ENCODE data around the gene SRRM2. TPM values are rescaled to one million over a fixed set of nuclear protein-coding genes. Genes with fewer than 3 reads are reported as not detected.

SRRM2 gene
- polyA plus RNA-seq, 1 donor, result 820 TPM

DNA sequence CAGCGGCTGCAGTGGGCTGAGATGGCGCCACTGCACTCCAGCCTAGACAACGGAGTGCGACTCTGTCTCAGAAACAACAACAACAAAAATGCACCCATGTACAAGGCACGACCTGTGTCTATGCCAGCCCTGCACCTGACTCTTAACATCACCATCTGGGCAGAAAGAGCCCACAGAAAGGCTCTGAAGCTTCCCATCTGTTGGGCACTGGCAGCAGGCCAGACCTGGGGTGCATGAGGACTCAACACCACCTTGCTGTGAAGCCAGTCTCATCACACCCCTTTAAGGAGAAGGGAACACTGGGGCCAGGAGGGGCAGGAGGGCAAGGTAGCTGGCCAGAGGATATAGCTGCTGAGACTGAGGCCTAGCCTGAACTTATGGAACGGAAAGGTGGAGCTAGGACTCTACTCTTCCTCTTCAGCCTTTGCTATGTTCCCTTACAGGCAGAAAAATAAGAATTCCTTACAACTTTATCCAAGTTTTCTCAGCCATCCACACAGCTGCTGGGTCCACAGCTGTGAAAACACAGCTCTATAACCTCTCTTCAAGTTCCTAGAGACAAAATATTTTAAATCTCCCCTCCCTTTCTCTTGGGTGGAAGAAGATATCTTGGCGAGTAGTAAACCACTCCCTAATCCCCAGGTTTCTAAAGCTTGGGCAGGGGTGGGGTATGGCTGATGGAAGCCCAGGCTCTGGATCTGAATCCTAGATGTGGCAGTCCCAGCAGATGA, 21.9 kb downstream of the SRRM2 start:
- DNase-seq, result no peak

DNA sequence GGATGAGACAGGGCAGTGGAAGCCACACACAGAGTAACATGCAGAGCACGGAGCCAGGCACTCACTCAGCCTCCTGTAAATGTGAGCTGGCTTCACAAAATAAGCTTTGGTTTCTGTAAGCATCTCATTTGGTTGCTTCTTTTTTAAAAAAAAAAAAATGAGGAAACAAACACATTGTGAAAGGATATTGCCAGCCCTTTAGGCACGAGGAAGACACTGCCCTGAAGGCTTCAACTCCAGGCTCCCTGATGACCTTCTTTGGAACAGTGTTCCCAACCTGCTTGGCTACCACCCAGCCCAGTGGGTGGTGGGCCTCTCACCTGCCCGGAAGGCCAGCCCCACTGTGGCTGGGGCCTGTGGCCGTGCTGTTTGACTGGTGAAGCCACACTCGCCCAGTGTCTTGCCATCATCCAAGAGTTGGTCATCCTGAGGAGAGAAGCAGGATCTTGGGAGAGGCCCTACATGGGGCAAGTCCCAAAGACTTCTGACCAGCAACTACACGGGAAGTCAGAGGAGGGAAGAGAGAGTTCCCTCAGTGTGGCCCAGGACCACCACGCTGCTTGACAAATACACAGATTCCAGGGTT, 22.8 kb downstream of the SRRM2 start:
- DNase-seq, result no peak

DNA sequence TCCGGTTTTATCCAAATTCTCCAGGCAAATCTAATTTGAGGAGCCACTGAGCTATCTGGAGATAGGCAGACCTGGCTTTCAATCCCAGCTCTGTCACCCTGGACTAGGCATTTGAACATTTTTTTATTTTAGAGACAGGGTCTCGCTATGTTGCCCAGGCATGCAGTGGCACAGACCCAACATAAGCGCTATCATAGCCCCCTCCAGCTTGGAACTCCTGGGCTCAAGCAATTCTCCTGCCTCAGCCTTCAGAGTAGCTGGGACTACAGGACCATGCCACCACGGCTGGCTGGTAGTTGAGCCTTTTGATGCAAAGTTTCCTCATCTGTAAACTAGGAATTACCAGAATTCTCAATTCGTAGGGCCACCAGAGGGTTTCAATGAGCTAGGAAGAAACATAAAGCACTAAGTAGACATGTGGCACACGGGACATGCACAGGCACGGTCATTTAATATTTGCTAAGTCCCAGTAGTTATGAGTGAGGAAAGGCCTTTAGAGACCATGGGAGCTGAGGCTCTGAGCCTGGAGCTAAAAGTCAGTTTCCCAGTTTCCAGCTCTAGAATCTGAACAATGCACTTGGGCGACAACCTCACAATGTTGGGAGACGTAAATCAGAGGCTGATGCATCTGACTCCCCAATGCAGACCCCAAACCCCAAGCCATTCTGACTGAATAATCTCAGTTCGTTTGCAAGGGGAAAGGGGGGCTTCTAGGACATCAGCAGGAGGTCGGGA, 23.5 kb downstream of the SRRM2 start:
- DNase-seq, result no peak

DNA sequence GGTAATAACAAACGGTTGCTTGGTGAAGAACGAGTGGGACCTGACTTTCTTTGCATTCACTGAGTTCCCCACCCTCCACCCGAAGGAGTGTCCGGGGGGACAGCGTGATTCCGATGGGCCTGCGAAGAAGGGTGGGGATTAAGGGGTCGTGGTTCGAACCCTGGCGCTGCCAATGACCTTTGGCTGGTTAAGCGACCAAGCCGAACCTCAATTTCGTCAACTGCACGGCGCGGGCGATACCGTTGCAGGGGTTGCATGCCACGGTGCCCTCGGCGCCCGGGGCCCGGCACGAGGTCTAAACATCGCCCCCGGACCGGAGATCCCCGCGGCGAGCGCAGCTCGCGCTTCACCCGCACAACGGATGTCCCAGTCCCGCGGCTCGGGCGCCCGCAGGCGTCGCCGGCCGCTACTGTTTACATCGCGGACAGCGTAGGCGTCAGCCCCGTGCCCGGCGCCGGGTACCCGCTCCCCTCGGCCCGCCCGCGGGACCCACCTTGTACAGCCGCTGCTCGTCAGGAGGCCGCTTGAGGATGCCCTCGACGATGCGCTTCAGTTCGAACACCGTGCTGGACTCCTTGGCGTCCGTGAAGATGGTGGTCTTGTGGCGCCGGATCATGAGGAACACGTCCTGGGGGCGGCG, 24.2 kb downstream of the SRRM2 start:
- no peak for DNase-seq

DNA sequence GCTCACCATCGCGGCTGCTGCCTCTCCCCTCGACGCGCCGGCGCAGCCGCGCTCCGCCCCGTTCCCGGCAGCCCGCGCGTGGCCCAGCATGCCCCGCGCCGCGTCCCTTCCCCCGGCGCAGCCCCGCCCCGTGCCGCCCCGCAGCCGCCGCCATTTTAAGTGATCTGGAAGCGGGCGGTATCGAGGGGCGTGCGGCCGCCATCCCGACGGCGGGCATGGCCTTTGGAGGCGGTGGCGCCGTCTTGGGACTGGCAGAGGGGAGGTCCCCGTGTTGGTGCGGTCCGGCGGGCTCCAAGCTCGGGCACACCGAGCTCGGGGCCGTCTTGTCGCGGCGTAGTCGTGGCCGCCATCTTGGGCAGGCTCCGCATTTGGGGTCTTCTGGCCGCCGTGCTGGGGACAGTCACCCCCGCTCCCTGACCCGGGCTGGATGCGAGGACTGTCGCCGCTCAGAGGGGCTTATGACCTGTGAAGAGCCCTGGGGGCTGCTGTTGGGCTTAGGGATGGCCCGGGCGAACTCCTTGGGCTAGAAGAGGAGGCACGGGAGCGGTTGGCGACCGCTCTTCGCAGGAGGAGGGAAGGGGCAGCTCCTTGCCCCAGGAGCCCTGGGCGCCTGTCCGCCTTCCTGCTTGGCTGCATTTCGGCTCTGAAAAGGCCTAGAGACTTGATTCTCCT, 24.9 kb downstream of the SRRM2 start, which contains the start of gene ELOB:
TSS of gene ELOB (minus strand) at position 50 of the 672 bp plus-strand sequence. CDS start at position 9, 41 bp downstream.
- DNase-seq, result peak; percentile 88

DNA sequence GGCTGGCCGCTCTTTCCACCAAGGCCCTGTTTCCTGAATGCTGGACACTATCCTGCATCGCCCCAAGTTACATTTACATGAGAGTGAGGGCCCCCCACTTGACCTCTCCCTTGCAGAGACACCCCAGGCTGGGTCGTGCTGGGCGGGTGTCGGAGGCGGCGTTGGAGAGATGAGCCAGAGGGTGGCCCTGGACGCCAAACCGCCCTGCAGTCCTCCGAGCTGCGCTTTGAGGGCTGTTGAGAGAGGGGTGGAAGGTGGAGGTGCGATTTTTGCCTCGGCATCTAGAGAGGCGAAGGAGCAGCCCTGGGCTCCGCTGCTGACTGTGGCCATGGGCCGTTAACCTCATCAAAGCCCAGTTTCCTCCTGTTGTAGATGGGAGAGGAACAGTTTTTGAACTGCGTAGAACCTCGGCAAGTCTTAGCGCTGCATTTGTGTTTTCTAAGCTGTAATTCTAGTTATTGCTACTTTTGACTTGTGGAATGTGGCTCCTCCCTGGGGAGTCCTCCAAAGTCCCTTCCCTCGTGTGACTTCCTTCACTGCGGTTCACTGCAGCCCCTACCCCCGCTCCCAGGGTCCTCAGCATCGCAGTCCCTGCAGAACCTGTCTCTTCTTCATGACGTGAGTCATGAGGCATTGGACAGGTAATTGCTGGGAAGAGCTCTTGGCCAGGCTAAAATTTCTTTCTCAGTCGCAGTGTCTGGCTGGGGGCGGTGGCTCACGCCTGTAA, 25.6 kb downstream of the SRRM2 start:
- peak; percentile 50 for DNase-seq

DNA sequence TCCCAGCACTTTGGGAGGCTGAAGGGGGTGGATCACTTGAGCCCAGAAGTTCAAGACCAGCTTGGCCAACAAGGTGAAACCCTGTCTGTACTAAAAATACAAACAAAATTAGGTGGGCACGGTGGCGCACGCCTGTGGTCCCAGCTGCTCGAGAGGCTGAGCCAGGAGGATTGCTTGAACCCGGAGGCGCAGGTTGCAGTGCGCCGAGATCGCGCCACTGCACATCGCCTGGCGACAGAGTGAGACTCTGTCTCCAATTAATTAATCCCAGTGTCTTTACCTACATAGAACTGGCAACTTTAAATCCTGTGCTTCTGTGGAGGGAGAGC, 26.2 kb downstream of the SRRM2 start:
- no peak for DNase-seq

DNA sequence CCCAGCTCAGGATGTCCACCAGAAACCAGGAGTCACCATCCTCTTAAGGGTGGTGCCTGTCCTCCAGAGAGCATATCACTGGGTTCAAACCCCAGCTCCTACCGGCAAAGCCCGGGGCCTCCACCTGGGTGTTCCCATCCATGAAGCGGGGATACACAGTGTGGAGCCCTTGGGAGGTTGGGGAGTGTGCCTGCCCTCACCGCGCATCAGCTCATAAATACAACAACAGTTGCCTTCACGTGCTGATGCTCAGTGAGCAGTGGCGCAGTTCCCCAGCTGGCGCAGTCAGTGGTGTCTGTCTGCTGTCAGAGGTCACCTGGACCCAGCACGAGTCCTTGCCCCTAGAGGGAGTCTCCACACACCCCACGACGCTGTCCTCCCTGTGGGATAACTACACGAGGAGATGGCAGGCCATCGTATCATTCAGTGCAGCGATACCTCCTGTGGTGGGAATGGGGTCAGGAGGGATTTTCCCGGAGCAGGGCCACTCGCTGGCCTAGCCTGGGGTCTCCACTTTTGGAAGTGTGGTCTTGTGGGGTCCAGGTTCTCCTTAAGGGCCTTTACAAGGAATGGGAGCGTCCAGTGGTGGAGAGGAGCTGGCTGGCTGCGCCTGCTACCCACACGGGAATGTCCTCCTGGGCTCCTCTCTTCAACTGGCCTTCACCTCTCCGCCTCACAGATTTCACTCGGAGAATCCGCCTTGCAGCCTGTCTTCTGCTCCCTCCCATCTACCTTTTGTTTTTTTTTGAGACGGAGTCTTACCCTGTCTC, 26.9 kb downstream of the SRRM2 start:
- DNase-seq, result no peak

DNA sequence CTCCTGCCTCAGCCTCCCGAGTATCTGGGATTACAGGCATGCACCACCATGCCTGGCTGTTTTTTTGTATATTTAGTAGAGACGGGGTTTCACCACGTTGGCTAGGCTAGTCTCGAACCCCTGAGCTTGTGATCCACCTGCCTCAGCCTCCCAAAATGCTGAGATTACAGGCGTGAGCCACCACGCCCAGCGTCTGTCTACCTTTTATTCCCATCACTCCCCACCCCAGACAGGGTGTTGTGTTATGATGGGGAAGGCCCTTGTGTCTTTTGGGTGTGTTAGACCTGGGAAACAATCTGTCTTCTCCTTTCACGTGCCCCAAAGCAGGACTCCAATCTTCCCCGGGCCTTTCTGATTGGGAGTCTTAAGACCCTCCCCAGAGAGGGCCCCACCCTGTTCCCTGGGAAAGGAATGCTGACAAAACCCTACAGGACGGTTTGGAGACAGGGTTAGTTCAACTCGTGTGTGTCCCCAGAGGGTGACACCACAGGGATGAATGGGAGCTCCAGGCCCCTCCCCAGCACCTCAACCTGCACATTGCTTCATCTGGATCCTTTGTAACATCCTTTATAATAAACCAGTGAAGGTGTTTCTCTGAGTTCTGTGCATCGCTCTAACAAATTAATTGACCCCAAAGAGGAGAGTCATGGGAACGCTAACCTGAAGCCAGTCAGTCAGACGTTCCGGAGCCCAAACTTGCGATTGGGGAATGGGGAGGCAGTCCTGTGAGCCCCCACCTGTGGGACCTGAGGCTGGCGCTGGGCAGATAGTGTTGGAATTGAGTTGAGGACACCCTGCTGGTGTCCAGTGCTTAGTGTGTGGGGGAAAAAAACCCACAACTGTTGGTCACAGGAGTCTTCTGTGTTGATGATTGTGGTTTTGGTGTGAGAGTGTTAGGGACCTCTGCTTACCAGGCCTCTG, 27.8 kb downstream of the SRRM2 start:
- no peak for DNase-seq

DNA sequence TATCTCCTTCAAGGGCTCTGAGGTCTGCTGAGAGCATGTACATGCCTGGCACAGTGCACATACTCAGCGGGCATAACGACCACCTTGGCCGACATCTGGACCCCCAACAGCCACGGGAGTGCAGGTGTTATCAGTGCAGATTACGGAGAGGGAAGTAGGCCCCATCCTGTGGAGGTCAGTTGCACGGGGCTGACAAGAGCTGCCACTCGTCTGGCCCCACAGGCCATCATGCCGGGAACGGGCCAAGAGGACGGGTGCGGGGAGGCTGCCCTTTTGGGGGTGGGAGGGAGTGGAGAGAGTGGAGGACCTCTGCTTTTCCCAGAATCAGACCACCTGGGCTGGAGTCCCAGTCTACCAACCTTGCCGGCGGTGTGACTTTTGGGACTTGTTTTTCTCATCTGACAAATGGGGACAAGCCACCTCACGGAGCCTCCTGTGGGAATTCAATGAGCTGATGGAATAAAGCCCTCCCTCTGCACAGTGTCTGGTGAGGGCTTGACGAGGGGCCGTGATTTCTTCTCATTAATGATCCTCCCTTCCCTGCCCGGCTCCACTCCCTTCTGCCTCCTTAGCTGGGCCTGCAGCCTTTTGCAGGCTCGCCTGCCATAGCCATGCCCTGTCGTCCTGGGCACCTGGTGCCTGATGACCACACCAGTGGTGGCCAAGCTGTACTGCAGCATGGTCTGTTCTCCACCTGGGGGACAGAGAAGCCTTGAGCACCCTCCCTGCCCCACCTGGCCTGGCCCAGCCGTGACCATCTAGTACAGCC, 30.3 kb downstream of the SRRM2 start:
- no peak for DNase-seq

DNA sequence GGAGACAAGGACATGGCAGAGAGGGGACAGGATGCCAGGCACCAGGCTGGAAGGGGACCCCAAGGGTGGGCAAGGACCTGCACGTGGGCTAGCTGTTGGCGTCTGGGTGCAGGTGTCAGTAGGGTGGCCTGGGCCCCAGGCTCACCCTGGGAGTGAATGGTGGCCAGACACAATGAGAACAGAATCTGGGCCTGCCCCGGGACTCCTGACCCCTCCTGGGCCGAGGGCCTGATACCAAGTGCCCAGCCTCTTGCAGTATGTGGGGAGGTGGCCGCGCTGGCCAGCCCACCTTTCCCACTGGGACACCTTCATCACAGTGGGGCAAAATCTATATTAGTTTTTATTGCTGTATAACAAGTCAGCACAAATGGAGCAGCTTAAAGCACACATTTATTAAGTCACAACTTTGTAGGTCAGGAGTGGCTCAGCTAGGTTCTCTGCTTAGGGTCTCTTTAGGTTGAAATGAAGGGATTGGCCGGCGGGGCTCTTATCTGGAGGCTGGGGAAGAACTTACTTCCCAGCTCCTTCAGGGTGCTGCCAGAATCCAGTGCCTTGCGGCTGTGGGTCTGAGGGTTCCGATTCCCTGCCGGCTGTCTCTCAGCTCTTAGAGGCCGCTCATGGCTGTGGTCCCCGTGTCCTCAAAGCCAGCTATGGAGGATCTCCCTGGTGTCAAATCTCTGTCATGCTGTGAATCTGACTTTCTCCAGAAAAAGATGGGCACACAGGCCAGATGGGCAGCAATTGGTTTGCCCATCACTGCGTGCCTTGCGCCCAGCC, 31.3 kb downstream of the SRRM2 start:
- no peak for DNase-seq

DNA sequence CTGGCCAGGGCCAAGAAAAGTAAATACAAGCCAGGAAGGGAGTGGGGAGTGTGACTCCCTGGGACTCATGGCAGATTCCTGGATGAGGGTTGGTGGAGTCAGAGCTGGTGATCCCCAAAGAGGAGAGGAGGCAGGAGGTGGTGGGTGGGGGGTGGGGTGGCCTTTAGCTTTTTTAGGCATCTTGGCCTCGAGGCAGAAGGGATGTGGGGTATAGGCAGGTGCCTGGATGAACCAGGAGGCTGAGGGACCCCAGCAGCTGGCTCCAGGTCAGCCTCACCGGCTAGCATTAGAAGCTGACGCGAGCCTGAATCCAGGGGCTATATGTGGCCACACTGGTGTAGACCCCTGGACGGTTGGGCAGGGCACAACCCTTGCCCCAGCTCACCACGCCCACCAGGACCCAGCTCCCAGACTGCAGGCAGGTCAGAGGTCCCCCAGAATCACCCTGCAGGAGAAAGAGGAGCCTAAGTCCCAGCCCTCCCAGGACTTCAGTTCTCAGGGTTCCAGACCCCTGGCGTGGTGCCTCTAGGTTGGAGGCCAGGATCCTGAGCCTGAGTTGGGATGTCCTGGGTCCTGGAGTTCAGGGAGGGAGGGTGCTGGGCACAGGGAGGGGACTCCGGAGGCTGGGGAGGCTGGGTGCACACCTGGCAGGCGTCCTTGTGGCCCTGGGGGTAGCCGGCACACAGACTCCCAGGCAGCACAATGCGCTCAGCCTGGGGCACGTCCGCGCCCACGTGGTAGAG, 32.1 kb downstream of the SRRM2 start:
- DNase-seq, result no peak

DNA sequence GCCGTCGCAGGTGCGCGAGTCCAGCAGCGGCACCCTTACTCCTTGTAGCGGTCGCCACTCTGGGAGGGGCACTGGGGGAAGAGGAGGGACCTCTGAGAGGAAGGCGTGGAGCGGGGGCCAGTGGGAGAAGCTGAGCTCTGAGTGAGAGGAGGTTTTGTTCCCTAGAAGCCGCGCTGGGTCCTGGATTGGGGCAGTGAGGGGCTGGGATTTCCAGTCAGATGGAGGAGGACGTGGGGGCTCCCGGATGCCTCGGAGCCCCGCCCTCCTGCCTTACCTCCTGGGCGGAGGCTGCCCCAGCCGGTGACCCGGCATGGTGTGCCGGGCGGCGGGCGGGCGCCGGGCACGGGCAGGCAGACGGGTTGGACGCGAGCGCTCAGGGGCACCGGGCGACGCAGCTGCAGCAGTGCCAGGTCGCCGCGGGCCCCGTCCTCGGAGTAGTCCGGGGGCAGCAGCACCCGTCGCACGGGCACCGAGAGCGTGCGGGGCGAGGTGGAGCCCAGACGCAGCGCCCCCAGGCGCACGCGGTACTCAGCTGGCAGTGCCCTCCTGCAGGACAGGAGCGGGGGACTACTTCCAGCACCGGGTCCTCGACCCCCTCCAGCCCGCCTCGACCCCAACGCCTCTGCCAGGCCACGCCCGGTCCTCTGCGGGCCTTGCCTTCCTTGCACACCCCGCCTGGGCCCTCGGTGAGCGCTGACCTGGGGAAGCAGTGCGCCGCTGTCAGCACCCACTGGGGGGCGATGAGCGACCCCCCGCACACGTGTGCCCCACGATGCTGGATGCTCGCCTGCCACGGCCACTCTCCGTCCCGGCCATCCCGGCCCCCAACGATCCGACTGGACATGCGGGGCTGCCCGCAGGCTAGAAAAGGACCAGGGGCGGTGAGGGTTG, 32.9 kb downstream of the SRRM2 start:
- DNase-seq, result no peak

DNA sequence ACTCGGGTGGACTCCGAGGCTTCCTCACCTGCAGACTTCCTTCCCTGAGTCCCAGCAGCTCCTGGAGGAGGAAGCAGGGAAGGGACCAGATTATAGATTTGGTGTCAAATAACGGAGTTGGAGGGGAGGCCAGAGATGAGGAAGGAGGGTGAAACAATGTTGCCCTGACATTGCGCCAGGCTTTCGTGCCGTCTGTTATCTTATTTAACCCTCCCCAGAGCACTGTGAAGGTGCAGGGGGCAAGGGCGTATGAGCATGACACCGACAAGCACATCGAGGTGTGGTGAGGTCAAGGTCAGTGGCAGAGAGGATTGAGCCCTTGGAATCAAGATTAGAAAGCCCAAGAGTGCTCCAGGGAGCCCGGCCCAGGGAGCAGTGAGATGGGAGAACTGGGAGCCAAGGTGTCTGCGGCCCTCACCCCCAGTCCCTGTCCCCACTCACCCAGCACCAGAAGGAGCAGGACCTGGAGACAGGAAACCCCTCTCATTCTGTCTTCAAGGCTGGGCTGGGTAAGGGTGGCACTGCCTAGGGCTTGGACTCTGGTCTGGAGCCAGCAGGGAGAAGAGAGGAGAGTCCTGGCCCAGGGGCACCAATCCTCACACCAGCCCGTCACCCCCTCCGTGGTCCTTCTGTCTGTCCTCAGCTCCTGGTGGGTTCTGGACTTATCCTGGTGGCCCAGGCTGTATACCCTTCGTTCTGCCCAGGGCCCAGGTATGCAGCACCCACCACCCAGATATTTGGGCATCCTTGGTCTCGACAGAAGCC, 33.8 kb downstream of the SRRM2 start:
- no peak for DNase-seq

DNA sequence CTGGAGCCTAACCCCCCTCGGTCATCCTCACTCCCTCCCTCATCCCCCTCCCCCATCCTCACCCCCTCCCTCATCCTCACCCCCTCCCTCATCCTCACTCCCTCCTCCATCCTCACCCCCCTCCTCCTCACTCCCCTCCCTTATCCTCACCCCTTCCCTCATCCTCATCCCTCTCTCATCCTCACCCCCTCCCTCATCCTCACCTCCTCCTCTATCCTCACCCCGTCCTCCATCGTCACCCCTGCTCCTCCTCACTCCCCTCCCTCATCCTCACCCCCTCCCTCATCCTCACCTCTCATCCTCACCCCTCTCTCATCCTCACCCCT, 34.4 kb downstream of the SRRM2 start:
- no peak for DNase-seq

DNA sequence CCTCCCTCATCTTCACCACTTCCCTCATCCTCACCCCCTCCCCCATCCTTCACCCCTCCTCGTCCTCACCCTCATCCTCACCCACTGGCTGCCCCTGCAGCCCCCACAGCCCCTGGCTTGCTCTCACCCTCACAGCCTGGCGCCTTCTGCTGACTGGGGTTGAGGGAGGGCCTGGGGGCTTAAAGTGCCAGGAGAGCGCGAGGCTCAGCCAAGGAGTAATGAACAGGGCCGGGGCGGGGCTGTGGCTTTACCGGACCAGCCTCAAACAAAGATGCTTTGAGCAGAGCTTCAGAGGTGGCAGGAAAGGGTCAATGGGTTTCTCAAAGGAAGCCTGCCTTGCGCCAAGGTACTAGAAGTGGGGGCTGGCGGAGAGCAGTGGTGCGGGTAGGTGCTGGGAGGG, 35.0 kb downstream of the SRRM2 start, which contains the start of gene PRSS33:
TSS of gene PRSS33 (minus strand) at position 155 of the 400 bp plus-strand sequence. CDS start 1,013 bp downstream, outside the sequence.
- DNase-seq, result no peak

Measured in left kidney (tissue), 2 donors.